Breast epithelium (tissue), 3 donors: ENCODE results near the gene C1orf232.

Experiments used
- CTCF ChIP-seq, 3 donors: fragments of 450-650 bp; IDR thresholded peaks; one replicate each; pipeline ENCODE4 v1.5.1; 2016 to 2017; ENCODE audit warnings: antibody characterized with exemption in 3 of 3, mild to moderate bottlenecking in 3 of 3, moderate library complexity in 3 of 3
- POLR2A ChIP-seq: fragments of 450-650 bp; IDR thresholded peaks from one replicate; pipeline ENCODE4 v1.6.1; 2016; ENCODE audit warnings: antibody characterized with exemption, mild to moderate bottlenecking, moderate library complexity

GRCh38 chr1:26189751-26190275 lies 21.1 kb upstream of the C1orf232 start:
- no peak for TF ChIP-seq CTCF (IDR thresholded peaks at IDR 0.05)
- TF ChIP-seq POLR2A = no peak
